Measurements from ENCODE around the gene C9orf85. TPM values are rescaled to one million over a fixed set of nuclear protein-coding genes. Genes with fewer than 3 reads are reported as not detected.

The C9orf85 gene
- total and polyA plus RNA-seq, 2 donors (not counting 3 experiments of a cell fraction or from before 2014, with no cell fraction given) = 8.3 to 11.3 TPM

DNA sequence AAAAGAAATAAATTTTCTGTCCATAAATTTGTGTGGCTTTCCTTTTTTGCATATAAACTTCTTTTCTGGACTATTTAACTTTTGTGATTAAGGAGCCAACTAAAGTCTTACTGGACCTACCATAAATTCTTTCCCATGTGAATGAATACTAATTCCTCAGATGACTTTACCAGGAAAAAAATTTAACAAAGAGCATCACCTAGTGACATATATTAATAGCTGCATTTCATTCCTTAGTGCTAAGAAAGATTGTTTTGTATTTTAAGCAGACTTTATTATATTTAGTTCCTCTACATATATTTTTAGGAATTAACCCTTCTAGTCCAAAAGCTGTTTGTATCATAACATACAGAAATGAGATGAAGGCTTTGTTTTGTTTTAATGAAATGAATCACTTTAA is 64.4 kb downstream of the C9orf85 start:
- TF ChIP-seq, protein P1, sequence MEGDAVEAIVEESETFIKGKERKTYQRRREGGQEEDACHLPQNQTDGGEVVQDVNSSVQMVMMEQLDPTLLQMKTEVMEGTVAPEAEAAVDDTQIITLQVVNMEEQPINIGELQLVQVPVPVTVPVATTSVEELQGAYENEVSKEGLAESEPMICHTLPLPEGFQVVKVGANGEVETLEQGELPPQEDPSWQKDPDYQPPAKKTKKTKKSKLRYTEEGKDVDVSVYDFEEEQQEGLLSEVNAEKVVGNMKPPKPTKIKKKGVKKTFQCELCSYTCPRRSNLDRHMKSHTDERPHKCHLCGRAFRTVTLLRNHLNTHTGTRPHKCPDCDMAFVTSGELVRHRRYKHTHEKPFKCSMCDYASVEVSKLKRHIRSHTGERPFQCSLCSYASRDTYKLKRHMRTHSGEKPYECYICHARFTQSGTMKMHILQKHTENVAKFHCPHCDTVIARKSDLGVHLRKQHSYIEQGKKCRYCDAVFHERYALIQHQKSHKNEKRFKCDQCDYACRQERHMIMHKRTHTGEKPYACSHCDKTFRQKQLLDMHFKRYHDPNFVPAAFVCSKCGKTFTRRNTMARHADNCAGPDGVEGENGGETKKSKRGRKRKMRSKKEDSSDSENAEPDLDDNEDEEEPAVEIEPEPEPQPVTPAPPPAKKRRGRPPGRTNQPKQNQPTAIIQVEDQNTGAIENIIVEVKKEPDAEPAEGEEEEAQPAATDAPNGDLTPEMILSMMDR (IDR thresholded peaks at IDR 0.05; ENCODE audit: extremely low read depth in 1 of 2, insufficient read depth in 1 of 2, low read depth in 1 of 2, low read length in 2 of 2) = no peak
- TF ChIP-seq POLR2A (IDR thresholded peaks at IDR 0.05; ENCODE audit: low read depth, low read length) (no peak), GATA2 (IDR thresholded peaks at IDR 0.05; ENCODE audit: insufficient read depth, insufficient read length, low read depth, low read length) (no peak), MYC (IDR thresholded peaks at IDR 0.05; ENCODE audit: low read depth, low read length) (no peak), JUN (IDR thresholded peaks at IDR 0.05; ENCODE audit: borderline replicate concordance, insufficient read depth, insufficient read length, low read depth) (no peak), FOS (IDR thresholded peaks at IDR 0.05; ENCODE audit: borderline replicate concordance, insufficient read depth, low read length) (no peak), EZH2 (IDR thresholded peaks at IDR 0.05; ENCODE audit: borderline replicate concordance, low read depth, low read length, severe bottlenecking) (no peak), POLR2AphosphoS5 (IDR thresholded peaks at IDR 0.05; ENCODE audit: insufficient read depth, low read depth, low read length) (no peak)
- TF ChIP-seq, protein P2, sequence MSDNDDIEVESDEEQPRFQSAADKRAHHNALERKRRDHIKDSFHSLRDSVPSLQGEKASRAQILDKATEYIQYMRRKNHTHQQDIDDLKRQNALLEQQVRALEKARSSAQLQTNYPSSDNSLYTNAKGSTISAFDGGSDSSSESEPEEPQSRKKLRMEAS (IDR thresholded peaks at IDR 0.05; ENCODE audit: insufficient read depth, insufficient read length) = no peak
- dilution Hi-C loops (cut with MboI; ENCODE audit: extremely low pct_ligation_motif_present, low sequenced_read_pairs) (no loop called here), intact Hi-C loops (cut with micrococcal nuclease) (loop anchor here (5.0 kb wide), 1 partner anchor 169 kb away; no protein-coding TSS in a partner anchor)
- Histone ChIP-seq H3K4me1 (ENCODE audit: control insufficient read depth, extremely low read depth, insufficient read depth, low read length) (no peaks in the 10 kb centered on the region), H3K4me3 (replicated peaks in 1 of 3; ENCODE audit: insufficient read depth in 1 of 3, low read depth in 1 of 3, low read length in 3 of 3) (no peak overlapping the region), H3K4me2 (ENCODE audit: insufficient read depth, low read length) (no peak overlapping the region), H3K36me3 (ENCODE audit: control insufficient read depth in 2 of 2, extremely low read depth in 1 of 2, insufficient read depth in 2 of 2, low read length in 2 of 2) (no peaks in the 10 kb centered on the region), H3K27me3 (ENCODE audit: control insufficient read depth in 2 of 2, insufficient read depth in 2 of 2, low read length in 2 of 2) (no peaks in the 10 kb centered on the region), H3K79me2 (ENCODE audit: control insufficient read depth, insufficient read depth, low read length) (no peaks in the 10 kb centered on the region), H2AFZ (ENCODE audit: low read depth, low read length) (no peak overlapping the region), H3K9me3 (replicated peaks; ENCODE audit: control insufficient read depth, insufficient read depth, low read length) (no peaks in the 10 kb centered on the region), H3K9me1 (replicated peaks; ENCODE audit: control insufficient read depth, extremely low read depth, insufficient read depth, low read length) (no peaks in the 10 kb centered on the region), H3K9ac (replicated peaks; ENCODE audit: extremely low read depth, insufficient read depth, low read length) (no peak overlapping the region), H4K20me1 (replicated peaks; ENCODE audit: control insufficient read depth, extremely low read depth, insufficient read depth, low read length) (no peaks in the 10 kb centered on the region), H3K27ac (ENCODE audit: insufficient read depth, low read depth, low read length) (no peak overlapping the region)
- no peak for DNase-seq (ENCODE audit: low read depth, low spot score)
- POLR2A ChIA-PET = no interaction called here
- FAIRE-seq = no peak
- CTCF ChIA-PET = interaction anchor here (0.6 to 2.0 kb wide), 6 partner anchors 45 to 371 kb away, joined by 3 to 12 read pairs (median 4); no protein-coding TSS in a partner anchor
- BruUV-seq (replicated peaks) = no TSS peak
